ENCODE data around the gene DHX8. TPM values are rescaled to one million over a fixed set of nuclear protein-coding genes. Genes with fewer than 3 reads are reported as not detected.

DHX8 gene
- total and polyA plus RNA-seq, 2 of the 8 experiments (the other 6 are each of a cell fraction or from before 2014, with no cell fraction given), result 30.5 to 59.4 TPM

DNA sequence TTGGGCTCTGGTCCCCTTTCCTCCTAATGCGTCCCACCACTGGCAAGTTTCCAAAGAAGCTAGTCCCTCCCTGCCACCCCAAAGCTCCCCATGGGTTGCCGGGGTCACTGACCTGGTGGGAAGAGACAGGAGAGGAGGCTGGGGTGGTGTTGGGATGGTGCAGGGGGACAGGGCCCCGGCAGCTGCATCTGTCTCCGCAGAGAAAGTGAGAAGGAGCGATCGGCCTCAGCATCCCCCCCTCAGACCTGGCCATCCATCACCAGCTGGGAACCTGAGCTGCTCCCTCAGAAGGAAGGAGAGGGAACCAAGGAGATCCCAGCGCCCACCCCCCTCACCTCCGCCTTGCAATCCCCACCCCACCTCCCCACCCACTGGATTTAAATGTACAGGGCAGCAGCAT, 59.1 kb downstream of the DHX8 start:
- DNase-seq (ENCODE audit: low read depth in 1 of 2, low spot score in 2 of 2) (no peak), FAIRE-seq (no peak)
- peaks cover 0 to 12% (median 6%) of the 10 kb centered on the region in 4 experiments; a peak in 5 of 7 replicates for H3K27me3 ChIP-seq (replicated peaks in 1 of 4; ENCODE audit: control insufficient read depth in 3 of 4, extremely low read depth in 1 of 4, insufficient read depth in 3 of 4, low read length in 3 of 4)
- no peak overlapping the region for H2BK15ac ChIP-seq (ENCODE audit: low read length)
- H3K4me2 ChIP-seq (ENCODE audit: insufficient read depth in 1 of 2, low read depth in 2 of 2, low read length in 2 of 2), result peak overlapping the region; percentile 78 to 88
- no peaks in the 10 kb centered on the region for H3K9me3 ChIP-seq (ENCODE audit: insufficient read depth in 2 of 2, low read depth in 1 of 2, low read length in 1 of 2)
- no peak overlapping the region for H4K91ac ChIP-seq (replicated peaks; ENCODE audit: insufficient read length, low read length)
- 0 out of 2 replicates have a peak overlapping the region, but pooled peaks have one; percentile 41 for H2BK12ac ChIP-seq (ENCODE audit: low read depth, low read length)
- H3K4ac ChIP-seq (replicated peaks; ENCODE audit: insufficient read length, low read depth, low read length), result peak overlapping the region; percentile 61
- no peak overlapping the region; the same call in 1 of the 2 replicates for H3K18ac ChIP-seq (ENCODE audit: extremely low read depth, low read length)
- H3K23ac ChIP-seq (ENCODE audit: insufficient read length), result no peak overlapping the region
- peak overlapping the region; percentile 80; the same call in 1 of the 2 replicates for H2BK5ac ChIP-seq (ENCODE audit: low read depth, low read length)
- H3K9ac ChIP-seq (replicated peaks in 1 of 4; ENCODE audit: extremely low read depth in 1 of 4, low read depth in 3 of 4, low read length in 3 of 4), result no peak overlapping the region
- 0 out of 2 replicates have a peak overlapping the region, but pooled peaks have one; percentile 11 for H4K8ac ChIP-seq (ENCODE audit: extremely low read depth, insufficient read depth, low read length)
- 62% methylated on average over 7 of the region's 8 CpGs; no CpG with 5 or more reads in 1 of the 2 experiments for WGBS, 2 experiments (ENCODE audit: extremely low coverage in 1 of 2, insufficient coverage in 1 of 2, insufficient read length in 1 of 2, insufficient replicate concordance in 2 of 2, low coverage in 1 of 2, low lambda C conversion rate in 2 of 2, missing lambda C conversion rate in 1 of 2)
- H2BK120ac ChIP-seq (replicated peaks; ENCODE audit: low read depth, low read length), result no peak overlapping the region
- peaks cover 11% of the 10 kb centered on the region for H3K79me1 ChIP-seq (ENCODE audit: low read depth, low read length)
- H4K20me1 ChIP-seq (replicated peaks in 1 of 2; ENCODE audit: control insufficient read depth in 1 of 2, insufficient read depth in 2 of 2, low read length in 2 of 2), result peaks cover 2 to 10% of the 10 kb centered on the region in 2 experiments
- H3K79me2 ChIP-seq (ENCODE audit: control insufficient read depth in 1 of 2, insufficient read depth in 2 of 2, low read length in 2 of 2), result peaks cover 20 to 66% of the 10 kb centered on the region in 2 experiments; a peak in 3 of 4 replicates
- no peak overlapping the region for H3K27ac ChIP-seq (ENCODE audit: low read depth, low read length)
- H3K23me2 ChIP-seq (ENCODE audit: low read depth, low read length), result peaks cover 19% of the 10 kb centered on the region
- no peak overlapping the region for H3K14ac ChIP-seq (ENCODE audit: insufficient read length)
- no peak overlapping the region for H2BK20ac ChIP-seq (ENCODE audit: low read length)
- peaks cover 28 to 41% (median 33%) of the 10 kb centered on the region in 4 experiments for H3K4me1 ChIP-seq (replicated peaks in 1 of 4; ENCODE audit: control insufficient read depth in 3 of 4, insufficient read depth in 4 of 4, low read length in 3 of 4)
- H3K4me3 ChIP-seq (ENCODE audit: extremely low read depth in 1 of 4, insufficient read depth in 2 of 4, low read depth in 3 of 4, low read length in 4 of 4), result peak overlapping the region in 2 of 4 experiments; percentile 12 to 71; a peak in 4 of 8 replicates
- H3K56ac ChIP-seq (replicated peaks; ENCODE audit: insufficient read length, low read depth, low read length), result no peak overlapping the region
- peaks cover 0 to 2% (median 0%) of the 10 kb centered on the region in 4 experiments; a peak in 1 of 8 replicates for H3K36me3 ChIP-seq (ENCODE audit: control insufficient read depth in 2 of 4, insufficient read depth in 4 of 4, low read length in 3 of 4)
- CTCF ChIA-PET (ENCODE audit: partially characterized antibody), result interaction anchor here (0.8 to 2.4 kb wide), 12 partner anchors 9 to 217 kb away, joined by 3 to 14 read pairs (median 4); no protein-coding TSS in a partner anchor
- no peak overlapping the region for H2AFZ ChIP-seq (ENCODE audit: low read length)
- no peak overlapping the region for H4K5ac ChIP-seq (ENCODE audit: insufficient read length, low read depth, low read length)
- H2AK5ac ChIP-seq (ENCODE audit: low read depth, low read length), result no peak overlapping the region
- POLR2A ChIA-PET (ENCODE audit: partially characterized antibody), result interaction anchor here (0.9 to 12.8 kb wide), 4 partner anchors 14 to 998 kb away, joined by 3 to 345 read pairs (median 20); no protein-coding TSS in a partner anchor
- TF ChIP-seq NANOG (IDR thresholded peaks at IDR 0.05; ENCODE audit: insufficient read depth, low read depth, low read length, poor library complexity, severe bottlenecking) (no peak), MAFK (IDR thresholded peaks at IDR 0.05; ENCODE audit: low read depth, low read length) (no peak), CBX5 (IDR thresholded peaks at IDR 0.05; ENCODE audit: low read depth, low read length) (no peak), E2F6 (IDR thresholded peaks at IDR 0.05) (no peak), CTCF (IDR thresholded peaks at IDR 0.05; ENCODE audit: control extremely low read depth in 1 of 3, insufficient read depth in 1 of 3, low read depth in 1 of 3, low read length in 3 of 3) (no peak), SUZ12 (IDR thresholded peaks at IDR 0.05; ENCODE audit: low read length) (no peak), SIRT6 (IDR thresholded peaks at IDR 0.05; ENCODE audit: low read length) (no peak), SP1 (IDR thresholded peaks at IDR 0.05; ENCODE audit: low read depth, low read length) (no peak)

All from H1 (cell line).